Neuronal stem cell (in vitro differentiated cells): ENCODE results near the gene TIAL1.
"Not testable (repeated sequence)": the region's sequence is repeated elsewhere in the genome, so short reads cannot be mapped to it uniquely, and the experiment has no call there.

ENCODE experiments used
- DNase-seq: peaks from one replicate; pipeline ENCODE4 v3.0.0-alpha.2; 2013; ENCODE audit warnings: low spot score
- H2AFZ ChIP-seq: one replicate; pipeline ENCODE4 v1.6.1; 2013; ENCODE audit warnings: mild to moderate bottlenecking, low read length, inconsistent platforms
- H2AK5ac ChIP-seq: 2 replicates; pipeline ENCODE4 v1.6.1; 2013; ENCODE audit warnings: low read depth, mild to moderate bottlenecking, inconsistent platforms, low read length, moderate library complexity, mixed read lengths
- H2BK120ac ChIP-seq: 2 replicates; pipeline ENCODE4 v1.6.1; 2013; ENCODE audit warnings: low read depth, mild to moderate bottlenecking, inconsistent platforms, low read length, moderate library complexity, mixed read lengths
- H2BK12ac ChIP-seq: one replicate; pipeline ENCODE4 v1.6.1; 2013; ENCODE audit warnings: low read length, inconsistent platforms
- H2BK15ac ChIP-seq: 2 replicates; pipeline ENCODE4 v1.6.1; 2013; ENCODE audit warnings: mild to moderate bottlenecking, low read length, inconsistent platforms, mixed read lengths
- H2BK5ac ChIP-seq: one replicate; pipeline ENCODE4 v1.6.1; 2013; ENCODE audit warnings: inconsistent platforms, mild to moderate bottlenecking, low read length, moderate library complexity
- H3K14ac ChIP-seq: one replicate; pipeline ENCODE4 v1.6.1; 2013; ENCODE audit warnings: low read length, inconsistent platforms
- H3K18ac ChIP-seq: 2 replicates; pipeline ENCODE4 v1.6.1; 2013; ENCODE audit warnings: low read length, inconsistent platforms
- H3K23ac ChIP-seq: 2 replicates; pipeline ENCODE4 v1.6.1; 2013; ENCODE audit warnings: low read depth, mild to moderate bottlenecking, mixed read lengths, low read length, inconsistent platforms; ENCODE audit not compliant: poor library complexity
- H3K27ac ChIP-seq: replicated peaks from 3 replicates; pipeline ENCODE4 v1.5.1; 2013; ENCODE audit warnings: low read length, inconsistent platforms
- H3K27me3 ChIP-seq, 3 experiments: 2 replicates each; pipeline ENCODE4 v1.6.1; 2013; ENCODE audit warnings: low read length in 3 of 3, mild to moderate bottlenecking in 2 of 3, inconsistent platforms in 1 of 3, low read depth in 1 of 3, mixed read lengths in 1 of 3, moderate library complexity in 1 of 3; ENCODE audit not compliant: control insufficient read depth in 3 of 3, insufficient read depth in 3 of 3
- H3K36me3 ChIP-seq, 2 donors: replicated peaks in 1 of 2; 2 replicates each; pipeline ENCODE4 v1.6.1; 2013; ENCODE audit warnings: low read length in 2 of 2; ENCODE audit not compliant: control insufficient read depth in 2 of 2, insufficient read depth in 2 of 2
- H3K4ac ChIP-seq: 2 replicates; pipeline ENCODE4 v1.6.1; 2013; ENCODE audit warnings: inconsistent platforms, mild to moderate bottlenecking, low read length, moderate library complexity
- H3K4me1 ChIP-seq, 2 donors: 1 replicate in 1 of 2; 2 replicates in 1 of 2; pipeline ENCODE4 v1.6.1; 2013; ENCODE audit warnings: low read length in 2 of 2, low read depth in 1 of 2; ENCODE audit not compliant: control insufficient read depth in 2 of 2, insufficient read depth in 1 of 2
- H3K4me2 ChIP-seq: one replicate; pipeline ENCODE4 v1.6.1; 2013; ENCODE audit warnings: mild to moderate bottlenecking, low read length, inconsistent platforms; ENCODE audit not compliant: insufficient read depth, poor library complexity, severe bottlenecking
- H3K4me3 ChIP-seq, 2 donors: 2 replicates each; pipeline ENCODE4 v1.5.1; 2013; ENCODE audit warnings: low read length in 2 of 2, mild to moderate bottlenecking in 2 of 2, inconsistent platforms in 1 of 2, moderate library complexity in 1 of 2
- H3K79me1 ChIP-seq: one replicate; pipeline ENCODE4 v1.6.1; 2013; ENCODE audit warnings: low read depth, mild to moderate bottlenecking, inconsistent platforms, low read length, moderate library complexity
- H3K9ac ChIP-seq: one replicate; pipeline ENCODE4 v1.6.1; 2013; ENCODE audit warnings: mild to moderate bottlenecking, low read depth, low read length, inconsistent platforms; ENCODE audit not compliant: poor library complexity
- H3K9me3 ChIP-seq, 2 donors: replicated peaks in 1 of 2; 2 replicates each; pipeline versions ENCODE3 to v1.6.1; 2013; ENCODE audit warnings: low read length in 2 of 2, mild to moderate bottlenecking in 2 of 2, inconsistent platforms in 1 of 2, low read depth in 1 of 2, mixed read lengths in 1 of 2, moderate library complexity in 1 of 2; ENCODE audit not compliant: control insufficient read depth in 2 of 2, insufficient read depth in 1 of 2
- H4K8ac ChIP-seq: one replicate; pipeline ENCODE4 v1.6.1; 2013; ENCODE audit warnings: low read depth, mild to moderate bottlenecking, inconsistent platforms, low read length, moderate library complexity
- H4K91ac ChIP-seq: one replicate; pipeline ENCODE4 v1.6.1; 2013; ENCODE audit warnings: low read length, low read depth, mild to moderate bottlenecking, inconsistent platforms; ENCODE audit not compliant: poor library complexity
- WGBS, 2 donors: extraction: QIAGEN DNeasy Blood & Tissue Kit; methylation state at CpG; one replicate each; pipeline ENCODE4 v1.1.7; 2013; ENCODE audit warnings: missing lambda C conversion rate in 2 of 2, mixed read lengths in 1 of 2; ENCODE audit not compliant: insufficient read length in 2 of 2, insufficient replicate concordance in 1 of 2; ENCODE audit errors: extremely low coverage in 2 of 2; 5-methylcytosine and 5-hydroxymethylcytosine counted together

The TIAL1 gene

GRCh38 chr10:119533473-119533872 is 63.3 kb downstream of the TIAL1 start:
- Histone ChIP-seq H3K27ac (no peak overlapping the region), H2AK5ac (no peak overlapping the region), H3K14ac (no peak overlapping the region), H2BK12ac (no peak overlapping the region), H3K9me3 (no peaks in the 10 kb centered on the region), H4K8ac (no peak overlapping the region), H3K9ac (no peak overlapping the region), H3K23ac (no peak overlapping the region), H2BK5ac (no peak overlapping the region), H2AFZ (no peak overlapping the region), H3K4me3 (no peak overlapping the region), H2BK120ac (no peak overlapping the region), H4K91ac (no peak overlapping the region), H3K18ac (no peak overlapping the region), H3K27me3 (peaks cover 0 to 22% (median 0%) of the 10 kb centered on the region in 3 experiments), H3K4me2 (no peak overlapping the region), H2BK15ac (no peak overlapping the region), H3K4ac (no peak overlapping the region), H3K36me3 (no peaks in the 10 kb centered on the region), H3K79me1 (peaks cover 2% of the 10 kb centered on the region), H3K4me1 (peaks cover 1 to 2% of the 10 kb centered on the region in 2 donors)
- no peak for DNase-seq
- WGBS, 2 donors: no CpG with 5 or more reads among the region's 2 CpGs

- H3K9ac ChIP-seq, H4K91ac ChIP-seq, H3K23ac ChIP-seq, H2AK5ac ChIP-seq, H3K18ac ChIP-seq, H3K4me2 ChIP-seq, H3K4me1 ChIP-seq, H3K4ac ChIP-seq, H3K36me3 ChIP-seq, DNase-seq, H3K27ac ChIP-seq, H2BK120ac ChIP-seq, H2BK15ac ChIP-seq, H2BK12ac ChIP-seq, H3K4me3 ChIP-seq, H2AFZ ChIP-seq, H2BK5ac ChIP-seq, H4K8ac ChIP-seq, H3K14ac ChIP-seq, H3K9me3 ChIP-seq, H3K79me1 ChIP-seq: not testable (repeated sequence)
- peaks cover 0 to 16% (median 0%) of the 10 kb centered on the region in 3 experiments for H3K27me3 ChIP-seq
- no CpG with 5 or more reads among the region's 8 CpGs for WGBS, 2 donors
Observed at GRCh38 chr10:119532791-119533190, 64.0 kb downstream of the TIAL1 start.

- not testable (repeated sequence) for H4K91ac ChIP-seq, H4K8ac ChIP-seq, H2BK12ac ChIP-seq
Observed at GRCh38 chr10:119532251-119532650, 64.5 kb downstream of the TIAL1 start.

GRCh38 chr10:119531067-119531466 is 65.7 kb downstream of the TIAL1 start:
- Histone ChIP-seq H3K9me3 (no peaks in the 10 kb centered on the region), H4K91ac (no peak overlapping the region), H3K18ac (no peak overlapping the region), H2BK12ac (no peak overlapping the region), H2BK15ac (no peak overlapping the region), H3K4me2 (no peak overlapping the region), H3K4ac (no peak overlapping the region), H3K4me1 (no peaks in the 10 kb centered on the region), H2AK5ac (no peak overlapping the region), H2AFZ (no peak overlapping the region), H4K8ac (no peak overlapping the region), H3K79me1 (no peaks in the 10 kb centered on the region), H3K23ac (no peak overlapping the region), H3K27me3 (peaks cover 0 to 16% (median 0%) of the 10 kb centered on the region in 3 experiments), H2BK5ac (no peak overlapping the region), H3K27ac (no peak overlapping the region), H2BK120ac (no peak overlapping the region), H3K4me3 (no peak overlapping the region), H3K14ac (no peak overlapping the region), H3K9ac (no peak overlapping the region), H3K36me3 (no peaks in the 10 kb centered on the region)
- no peak for DNase-seq
- WGBS, 2 donors: no CpG with 5 or more reads among the region's 1 CpG

More at GRCh38 chr10:119532251-119532650, 64.5 kb downstream of the TIAL1 start:
- H2AFZ ChIP-seq, H3K79me1 ChIP-seq, H3K9me3 ChIP-seq, H3K18ac ChIP-seq, H3K4me3 ChIP-seq, H3K36me3 ChIP-seq, H2AK5ac ChIP-seq, H3K27ac ChIP-seq, H3K23ac ChIP-seq, H3K14ac ChIP-seq, DNase-seq, H3K4me2 ChIP-seq, H2BK15ac ChIP-seq, H2BK5ac ChIP-seq, H3K4me1 ChIP-seq, H2BK120ac ChIP-seq, H3K9ac ChIP-seq, H3K4ac ChIP-seq: not testable (repeated sequence)
- H3K27me3 ChIP-seq: peaks cover 0 to 12% (median 0%) of the 10 kb centered on the region in 3 experiments
- WGBS, 2 donors: no CpG with 5 or more reads among the region's 8 CpGs
